Fibroblast of lung (primary cell): ENCODE results near the gene VPS26B. TPM values are rescaled to one million over a fixed set of nuclear protein-coding genes. Genes with fewer than 3 reads are reported as not detected.

Experiments
- DNase-seq, 2 donors: peaks; one replicate each; pipeline versions ENCODE4 v3.0.0 to v3.0.0-alpha.2; 2010; ENCODE audit warnings: low read depth in 2 of 2
- H2AFZ ChIP-seq: 2 replicates; pipeline ENCODE4 v1.5.1; 2012; ENCODE audit warnings: low read length, control low read depth, inconsistent platforms
- H3K27ac ChIP-seq: 2 replicates; pipeline ENCODE4 v1.5.1; 2011; ENCODE audit warnings: low read length, control low read depth; ENCODE audit not compliant: insufficient read depth
- H3K27me3 ChIP-seq: 2 replicates; pipeline ENCODE4 v1.5.1; 2011; ENCODE audit warnings: mild to moderate bottlenecking, low read length; ENCODE audit not compliant: control insufficient read depth, insufficient read depth
- H3K36me3 ChIP-seq: 2 replicates; pipeline ENCODE4 v1.5.1; 2011; ENCODE audit warnings: low read length; ENCODE audit not compliant: control insufficient read depth, insufficient read depth
- H3K4me1 ChIP-seq: 2 replicates; pipeline ENCODE4 v1.5.1; 2011; ENCODE audit warnings: low read length; ENCODE audit not compliant: control insufficient read depth, insufficient read depth; ENCODE audit errors: extremely low read depth
- H3K4me2 ChIP-seq: 2 replicates; pipeline ENCODE4 v1.5.1; 2011; ENCODE audit warnings: low read length, control low read depth; ENCODE audit not compliant: insufficient read depth; ENCODE audit errors: extremely low read depth
- H3K4me3 ChIP-seq, 4 experiments: fragments of 200-600 bp in 1 of 4; sonication (generic) in 1 of 4; replicated peaks in 1 of 4; 2 replicates each; pipeline ENCODE4 v1.5.1; 2011 to 2016; ENCODE audit warnings: low read length in 4 of 4, low read depth in 3 of 4, mild to moderate bottlenecking in 3 of 4, control low read depth in 2 of 4, inconsistent platforms in 1 of 4, mixed read lengths in 1 of 4; ENCODE audit not compliant: insufficient read depth in 1 of 4; ENCODE audit errors: control extremely low read depth in 1 of 4
- H3K79me2 ChIP-seq: 2 replicates; pipeline ENCODE4 v1.5.1; 2012; ENCODE audit warnings: mild to moderate bottlenecking, low read length, inconsistent platforms; ENCODE audit not compliant: control insufficient read depth, insufficient read depth
- H3K9ac ChIP-seq: 2 replicates; pipeline ENCODE4 v1.5.1; 2011; ENCODE audit warnings: mild to moderate bottlenecking, low read length, control low read depth; ENCODE audit not compliant: insufficient read depth
- H3K9me3 ChIP-seq: 2 replicates; pipeline ENCODE4 v1.5.1; 2012; ENCODE audit warnings: low read depth, low read length; ENCODE audit not compliant: control insufficient read depth, insufficient read depth
- H4K20me1 ChIP-seq: 2 replicates; pipeline ENCODE4 v1.5.1; 2011; ENCODE audit warnings: low read length; ENCODE audit not compliant: control insufficient read depth, insufficient read depth; ENCODE audit errors: extremely low read depth
- CTCF ChIP-seq, 2 donors: IDR thresholded peaks in 1 of 2; conservative IDR thresholded peaks in 1 of 2; 1 replicate in 1 of 2; 2 replicates in 1 of 2; pipeline ENCODE4 v1.5.1; 2011 to 2012; ENCODE audit warnings: low read length in 2 of 2, control low read depth in 1 of 2, inconsistent platforms in 1 of 2, low read depth in 1 of 2, mild to moderate bottlenecking in 1 of 2
- EZH2 ChIP-seq: IDR thresholded peaks from 2 replicates; pipeline ENCODE4 v1.5.1; 2012; ENCODE audit warnings: low read length, control low read depth, mild to moderate bottlenecking; ENCODE audit errors: missing control alignments
- polyA plus RNA-seq, 2 donors: library from polyadenylated mRNA; depleted of rRNA in 1 of 2; stranded (reverse) in 1 of 2; unstranded in 1 of 2; fragments of >200 nt; gene quantifications; 2 replicates each; pipeline ENCODE4 v1.2.1, GENCODE V29; 2011 to 2012; ENCODE audit warnings: missing spikeins in 1 of 2
- total RNA-seq: library from RNA; depleted of rRNA; stranded (reverse); fragments of >200 nt; gene quantifications from 2 replicates; pipeline ENCODE4 v1.2.1, GENCODE V29; 2014

VPS26B gene
- total and polyA plus RNA-seq, 2 donors (not counting 1 experiment from before 2014, with no cell fraction given), result 39.0 to 44.3 TPM

- Histone ChIP-seq H2AFZ (no peak overlapping the region), H3K4me2 (no peak overlapping the region)
Measured at GRCh38 chr11:134289789-134290188, 65.3 kb downstream of the VPS26B start.

GRCh38 chr11:134290646-134291045 is 66.2 kb downstream of the VPS26B start:
- no peaks in the 10 kb centered on the region for H3K9me3 ChIP-seq
- DNase-seq, result no peak
- no peaks in the 10 kb centered on the region for H4K20me1 ChIP-seq
- no peaks in the 10 kb centered on the region for H3K4me1 ChIP-seq
- H3K27ac ChIP-seq, result no peak overlapping the region
- no peaks in the 10 kb centered on the region for H3K36me3 ChIP-seq
- no peak overlapping the region for H3K9ac ChIP-seq
- no peaks in the 10 kb centered on the region for H3K27me3 ChIP-seq
- no peak overlapping the region for H3K4me3 ChIP-seq
- no peak overlapping the region for H3K4me2 ChIP-seq
- no peak overlapping the region for H2AFZ ChIP-seq
- TF ChIP-seq EZH2, result no peak
- no peaks in the 10 kb centered on the region for H3K79me2 ChIP-seq

More at GRCh38 chr11:134289789-134290188, 65.3 kb downstream of the VPS26B start:
- no peak for TF ChIP-seq CTCF (conservative IDR thresholded peaks at IDR 0.05 in 1 of 2, IDR thresholded peaks at IDR 0.05 in 1 of 2; ENCODE audit: low read depth in 1 of 2, low read length in 2 of 2)
- TF ChIP-seq EZH2, result no peak
- no peak for DNase-seq
- Histone ChIP-seq H3K79me2 (no peaks in the 10 kb centered on the region), H3K36me3 (no peaks in the 10 kb centered on the region), H3K9ac (no peak overlapping the region), H3K9me3 (no peaks in the 10 kb centered on the region), H3K27ac (no peak overlapping the region), H3K27me3 (no peaks in the 10 kb centered on the region), H4K20me1 (no peaks in the 10 kb centered on the region), H3K4me3 (no peak overlapping the region), H3K4me1 (no peaks in the 10 kb centered on the region)

- no peaks in the 10 kb centered on the region for H3K4me1 ChIP-seq
- no peak overlapping the region for H3K4me3 ChIP-seq
- no peaks in the 10 kb centered on the region for H3K79me2 ChIP-seq
- no peak for TF ChIP-seq CTCF (conservative IDR thresholded peaks at IDR 0.05 in 1 of 2, IDR thresholded peaks at IDR 0.05 in 1 of 2; ENCODE audit: low read depth in 1 of 2, low read length in 2 of 2)
- no peak for TF ChIP-seq EZH2
- no peak overlapping the region for H3K27ac ChIP-seq
- no peak for DNase-seq
- no peaks in the 10 kb centered on the region for H3K36me3 ChIP-seq
- H2AFZ ChIP-seq, result no peak overlapping the region
- H3K9me3 ChIP-seq, result no peaks in the 10 kb centered on the region
- H3K27me3 ChIP-seq, result no peaks in the 10 kb centered on the region
- H3K9ac ChIP-seq, result no peak overlapping the region
- H4K20me1 ChIP-seq, result no peaks in the 10 kb centered on the region
- H3K4me2 ChIP-seq, result no peak overlapping the region
Measured at GRCh38 chr11:134291196-134291595, 66.7 kb downstream of the VPS26B start.
